HG03135 (cell line): Measurements from ENCODE around the gene LRFN5.
"Not testable (repeated sequence)": the region's sequence is repeated elsewhere in the genome, so short reads cannot be mapped to it uniquely, and the experiment has no call there.

Source experiments
- ATAC-seq: cut with Tn5 transposase; IDR thresholded peaks from one replicate; pipeline ENCODE4 v1.9.1; 2021; ENCODE audit warnings: mild to moderate bottlenecking, moderate library complexity; ENCODE audit not compliant: unreplicated experiment

The LRFN5 gene

DNA sequence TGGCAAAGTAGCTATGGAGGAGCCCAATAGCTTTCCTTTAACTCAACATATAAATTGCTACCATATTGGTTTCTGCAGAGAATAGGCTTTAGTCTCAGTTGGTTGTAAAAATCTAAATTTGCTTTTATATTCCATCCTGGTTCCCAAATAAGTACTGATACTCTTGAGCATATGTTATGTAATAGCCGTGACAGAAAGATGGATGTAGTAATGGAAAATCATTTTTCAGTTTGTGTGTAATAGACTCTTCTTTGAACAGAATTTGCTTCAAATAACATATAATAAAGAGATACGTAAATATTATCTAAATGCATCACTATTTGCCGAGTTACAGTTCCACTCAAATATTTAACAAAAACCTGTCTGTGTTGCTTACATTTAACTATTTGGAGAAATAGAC is 271.6 kb downstream of the LRFN5 start:
- no peak for ATAC-seq

GRCh38 chr14:41891624-41892023 is 284.9 kb downstream of the LRFN5 start:
- no peak for ATAC-seq

DNA sequence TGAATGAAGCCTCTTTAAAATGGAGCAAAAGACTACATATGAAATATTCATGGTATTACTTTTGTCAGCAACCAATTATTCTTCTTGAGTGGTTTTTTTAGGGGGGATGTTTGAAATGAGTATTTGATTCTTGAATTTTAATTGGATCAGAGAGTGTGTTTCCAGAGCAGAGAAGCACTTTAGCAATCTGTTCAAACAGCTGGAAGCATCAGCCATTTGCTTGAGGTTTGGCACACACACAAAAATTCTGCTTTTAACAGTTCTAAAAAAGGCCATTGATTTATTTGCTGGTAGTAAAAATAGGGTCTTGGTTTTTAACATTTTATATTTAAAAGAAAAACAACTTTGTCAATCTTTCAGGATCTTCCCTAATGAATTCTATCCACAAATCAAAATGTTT is 292.7 kb downstream of the LRFN5 start:
- ATAC-seq = no peak

- ATAC-seq = no peak
Measured at GRCh38 chr14:41900644-41901043, 294.0 kb downstream of the LRFN5 start.

DNA sequence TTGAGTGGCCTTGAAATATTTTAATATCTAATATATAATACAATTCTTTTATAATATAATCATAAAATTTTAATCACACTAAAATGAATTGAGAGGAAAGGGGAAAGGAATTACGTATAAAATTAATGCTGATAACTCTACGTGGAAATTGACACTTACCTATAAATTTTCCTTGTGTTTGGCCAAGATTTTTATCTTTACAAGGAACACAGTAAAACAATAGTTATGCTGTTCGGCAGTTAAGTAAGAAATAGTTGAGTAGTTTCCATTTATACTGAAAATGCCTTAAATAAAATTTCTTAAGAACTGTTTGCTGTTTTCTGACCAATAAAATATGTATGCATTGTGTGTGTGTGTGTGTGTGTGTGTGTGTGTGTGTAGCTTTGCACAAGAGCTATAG is 294.4 kb downstream of the LRFN5 start:
- ATAC-seq = no peak

DNA sequence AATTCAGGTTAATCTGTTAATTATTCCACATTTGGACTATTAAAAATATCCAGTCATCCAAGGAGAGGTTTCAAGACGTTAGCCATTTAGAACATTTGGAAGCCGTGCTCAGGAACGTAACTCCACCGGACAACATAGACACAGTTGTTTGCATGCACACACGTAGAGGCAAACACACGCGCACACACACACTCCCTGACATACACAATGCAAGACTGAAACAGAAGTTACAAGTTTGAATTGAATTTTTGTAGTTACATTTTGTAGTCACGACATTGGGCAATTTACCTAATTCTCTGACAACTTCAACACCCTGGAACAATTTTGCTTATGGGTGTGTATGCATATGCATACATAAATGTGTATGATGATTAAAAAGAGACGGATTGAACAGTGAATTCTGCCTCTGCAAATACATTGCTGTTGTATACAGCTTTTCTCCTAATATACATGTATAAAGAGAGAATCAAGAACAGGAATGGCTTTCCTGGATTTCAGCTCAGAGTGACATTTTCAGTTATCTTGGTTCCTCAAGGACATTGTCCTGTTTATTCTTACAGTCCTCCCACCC is 298.8 kb downstream of the LRFN5 start:
- no peak for ATAC-seq

DNA sequence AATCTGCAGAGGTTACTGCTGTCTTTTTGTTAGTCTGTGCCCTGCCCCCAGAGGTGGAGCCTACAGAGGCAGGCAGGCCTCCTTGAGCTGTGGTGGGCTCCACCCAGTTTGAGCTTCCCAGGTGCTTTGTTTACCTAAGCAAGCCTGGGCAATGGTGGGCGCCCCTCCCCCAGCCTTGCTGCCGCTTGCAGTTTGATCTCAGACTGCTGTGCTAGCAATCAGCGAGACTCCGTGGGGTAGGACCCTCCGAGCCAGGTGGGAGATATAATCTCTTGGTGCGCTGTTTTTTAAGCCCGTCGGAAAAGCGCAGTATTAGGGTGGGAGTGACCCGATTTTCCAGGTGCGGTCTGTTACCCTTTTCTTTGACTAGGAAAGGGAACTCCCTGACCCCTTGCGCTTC is 304.5 kb downstream of the LRFN5 start:
- ATAC-seq = not testable (repeated sequence)

DNA sequence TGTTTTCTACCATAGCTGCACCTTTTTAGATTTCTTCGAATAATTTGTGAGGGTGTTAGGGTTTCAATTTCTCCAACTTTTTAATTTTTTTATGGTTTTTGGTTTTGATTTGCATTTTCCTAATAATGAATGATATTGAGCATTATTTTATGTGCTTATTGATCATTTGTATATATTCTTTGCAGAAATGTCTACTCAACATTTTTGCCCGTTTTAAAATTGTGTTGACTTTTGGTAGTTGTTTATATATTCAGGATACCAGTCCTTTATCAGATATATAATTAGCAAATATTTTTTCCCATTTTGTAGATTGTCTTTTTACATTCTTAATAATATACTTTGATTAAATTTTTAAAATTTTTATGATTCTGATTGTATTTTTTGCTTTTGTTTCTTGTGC is 306.7 kb downstream of the LRFN5 start:
- ATAC-seq = no peak

- no peak for ATAC-seq
Measured at GRCh38 chr14:41915732-41916131, 309.1 kb downstream of the LRFN5 start.

GRCh38 chr14:41916313-41916712 is 309.6 kb downstream of the LRFN5 start:
- ATAC-seq = no peak

DNA sequence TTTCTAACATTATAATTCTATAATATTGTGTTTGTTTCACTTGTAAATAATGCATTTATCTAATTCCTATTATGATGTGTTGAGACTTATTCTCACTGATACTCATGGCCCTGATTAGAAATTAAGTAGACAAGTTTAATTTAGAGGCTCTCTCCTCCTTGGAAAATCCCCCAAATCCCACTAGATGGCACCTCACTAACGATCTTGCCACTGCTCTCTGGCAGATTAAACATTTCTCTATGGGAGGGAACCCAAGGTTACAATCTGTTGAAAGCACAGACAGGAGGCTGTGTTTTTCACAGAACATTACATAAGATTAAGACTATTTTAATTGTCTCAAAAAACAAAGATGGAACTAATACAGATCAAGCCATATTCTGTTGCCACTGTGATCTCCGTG is 318.7 kb downstream of the LRFN5 start:
- no peak for ATAC-seq

DNA sequence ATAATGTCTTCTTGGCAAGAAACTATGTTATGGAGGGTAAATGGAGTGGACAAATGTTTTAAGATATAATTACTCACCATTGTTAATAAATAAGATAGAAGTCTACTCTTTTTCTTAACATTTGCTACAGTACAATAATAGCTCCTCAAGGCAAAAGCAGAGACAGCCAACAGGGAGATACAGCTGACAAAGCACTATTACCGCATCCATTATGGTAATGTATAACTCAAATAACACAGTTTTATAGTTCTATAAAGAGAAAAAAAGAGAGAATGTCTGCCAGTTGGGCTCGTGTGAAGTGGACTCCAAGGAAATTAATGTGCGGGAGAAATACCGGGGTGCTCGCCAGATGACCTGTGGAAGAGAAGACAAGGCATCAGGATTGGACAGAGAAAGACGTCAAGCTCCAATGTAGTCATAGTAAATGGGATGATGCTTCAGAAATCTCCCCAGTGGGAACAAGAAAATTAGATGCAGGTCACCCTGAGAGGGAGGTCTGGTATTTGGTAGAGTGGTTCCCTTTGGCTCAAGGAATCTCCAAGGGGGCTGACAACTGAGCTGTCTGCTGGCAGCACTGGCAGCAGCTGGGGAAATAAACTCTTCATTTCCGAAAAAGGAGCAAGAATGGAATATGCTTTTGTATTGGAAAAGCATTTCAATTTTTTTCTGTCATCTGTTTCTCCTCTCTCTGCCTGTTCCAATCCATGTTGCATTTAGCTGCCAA is 343.9 kb downstream of the LRFN5 start:
- ATAC-seq = no peak
